ENCODE measurements around the gene CCDC148. TPM values are rescaled to one million over a fixed set of nuclear protein-coding genes. Genes with fewer than 3 reads are reported as not detected.

The CCDC148 gene
- total and polyA plus RNA-seq, 10 of the 15 experiments (the other 5 are each of a cell fraction or from before 2014, with no cell fraction given), result 0.07 to 0.30 (median 0.18) TPM; not detected in 7

- SMC1A ChIA-PET (ENCODE audit: uncharacterized antibody, unreplicated experiment), result no interaction called here
- CTCF ChIA-PET, result interaction anchor here (1.1 to 5.9 kb wide), 3 partner anchors 8 to 31 kb away, joined by 4 to 24 read pairs (median 5); no protein-coding TSS in a partner anchor
- FAIRE-seq (no peak), ATAC-seq (no peak), DNase-seq (ENCODE audit: low read depth, low spot score) (no peak)
- Histone ChIP-seq H3K9me3 (replicated peaks; ENCODE audit: control insufficient read depth, insufficient read depth, low read length) (no peaks in the 10 kb centered on the region), H4K20me1 (ENCODE audit: control insufficient read depth, insufficient read depth) (no peaks in the 10 kb centered on the region), H3K27ac (ENCODE audit: control insufficient read depth, insufficient read depth) (no peak overlapping the region), H3K79me2 (ENCODE audit: control insufficient read depth, insufficient read depth, low read length) (no peaks in the 10 kb centered on the region), H3K27me3 (replicated peaks in 1 of 2; ENCODE audit: control insufficient read depth in 2 of 2, insufficient read depth in 2 of 2, low read length in 1 of 2) (no peaks in the 10 kb centered on the region), H3K4me1 (ENCODE audit: control insufficient read depth, insufficient read depth, low read length) (no peaks in the 10 kb centered on the region), H3K9ac (ENCODE audit: control insufficient read depth, insufficient read depth, low read length) (no peak overlapping the region), H2AFZ (ENCODE audit: control insufficient read depth, low read depth, low read length) (no peak overlapping the region), H3K4me2 (ENCODE audit: control insufficient read depth, insufficient read depth) (no peak overlapping the region), H3K4me3 (no peak overlapping the region), H3K36me3 (ENCODE audit: control insufficient read depth in 2 of 2, insufficient read depth in 2 of 2, low read length in 1 of 2) (no peaks in the 10 kb centered on the region)
- WGBS (ENCODE audit: insufficient coverage, insufficient replicate concordance, low lambda C conversion rate, missing lambda C conversion rate), result 99% methylated on average over 4 of the region's 4 CpGs
- RAD21 ChIA-PET (ENCODE audit: unreplicated experiment), result no interaction called here
- intact Hi-C loops (cut with micrococcal nuclease; ENCODE audit: unreplicated experiment) (no loop called here), in situ Hi-C loops (cut with MboI) (no loop called here)
- POLR2A ChIA-PET, result no interaction called here
- no TSS peak for BruUV-seq (replicated peaks)
- TF ChIP-seq BCL3 (IDR thresholded peaks at IDR 0.05; ENCODE audit: borderline replicate concordance, insufficient read depth, low read depth, low read length, poor library complexity, severe bottlenecking), result no peak
- no peak for TF ChIP-seq ZBED1 (IDR thresholded peaks at IDR 0.05; ENCODE audit: borderline replicate concordance)
- TF ChIP-seq POU2F2 (IDR thresholded peaks at IDR 0.05; ENCODE audit: borderline replicate concordance, low read depth, low read length), result no peak
- no peak for TF ChIP-seq JUNB (IDR thresholded peaks at IDR 0.05)
- TF ChIP-seq TARDBP (IDR thresholded peaks at IDR 0.05; ENCODE audit: borderline replicate concordance), result no peak
These were observed 10.7 kb upstream of the CCDC148 start for GRCh38 chr2:158467248-158467647.
